NB4 (cell line): ENCODE results near the gene FAM107B.
"Not testable (repeated sequence)": the region's sequence is repeated elsewhere in the genome, so short reads cannot be mapped to it uniquely, and the experiment has no call there.

Experiments used
- DNase-seq: peaks from one replicate; pipeline ENCODE4 v3.0.0; 2010; ENCODE audit warnings: low read depth
- H3K4me3 ChIP-seq: one replicate; pipeline ENCODE4 v1.5.1; 2011; ENCODE audit warnings: mild to moderate bottlenecking, low read depth, low read length, moderate library complexity
- CTCF ChIP-seq: IDR thresholded peaks from one replicate; pipeline ENCODE4 v1.5.1; 2012; ENCODE audit warnings: low read depth, low read length
- MYC ChIP-seq: IDR thresholded peaks from 2 replicates; pipeline ENCODE4 v1.6.1; 2011; ENCODE audit warnings: low read depth, low read length
- POLR2A ChIP-seq: IDR thresholded peaks from 2 replicates; pipeline ENCODE4 v1.6.1; 2011; ENCODE audit warnings: mild to moderate bottlenecking; ENCODE audit not compliant: insufficient read length; ENCODE audit errors: extremely low read depth
- TF ChIP-seq, protein P1 (sequence below): IDR thresholded peaks from 2 replicates; pipeline ENCODE4 v1.6.1; 2011; ENCODE audit warnings: low read depth, low read length

FAM107B gene

DNA sequence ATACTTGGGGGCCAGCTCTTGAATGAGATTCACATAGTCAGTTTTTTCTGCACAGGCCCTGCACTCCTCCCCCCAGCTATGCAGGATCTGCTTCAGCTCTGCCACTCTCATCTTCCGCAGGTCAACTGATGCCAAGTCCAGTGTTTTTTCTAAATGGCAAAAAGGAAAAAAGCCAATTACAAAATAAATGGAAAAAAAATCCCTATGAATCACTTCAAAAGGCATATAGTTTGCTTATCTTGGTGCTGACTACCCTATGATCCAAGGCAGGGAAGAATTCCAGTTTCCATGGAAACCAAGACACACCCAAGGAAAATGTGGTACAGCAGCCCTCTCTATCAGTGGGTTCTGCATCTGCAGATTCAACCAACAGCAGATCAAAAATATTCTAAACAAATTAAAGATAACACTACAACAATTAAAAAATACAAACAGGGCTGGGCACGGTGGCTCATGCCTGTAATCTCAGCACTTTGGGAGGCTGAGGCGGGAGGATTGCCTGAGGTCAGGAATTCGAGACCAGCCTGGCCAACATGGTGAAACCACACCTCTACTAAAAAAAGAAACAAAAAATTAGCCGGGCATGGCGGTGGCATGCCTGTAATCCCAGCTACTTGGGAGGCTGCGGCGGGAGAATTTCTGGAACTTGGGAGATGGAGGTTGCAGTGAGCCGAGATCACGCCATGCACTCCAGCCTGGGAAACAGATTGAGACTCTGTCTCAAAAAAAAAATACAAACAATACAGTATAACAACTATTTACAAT, 45.5 kb upstream of the FAM107B start:
- DNase-seq = no peak
- H3K4me3 ChIP-seq = no peak overlapping the region

GRCh38 chr10:14816717-14817116, 42.0 kb upstream of the FAM107B start:
- H3K4me3 ChIP-seq, DNase-seq: not testable (repeated sequence)

More for the DNA sequence above, 45.5 kb upstream of the FAM107B start:
- TF ChIP-seq, protein P1, sequence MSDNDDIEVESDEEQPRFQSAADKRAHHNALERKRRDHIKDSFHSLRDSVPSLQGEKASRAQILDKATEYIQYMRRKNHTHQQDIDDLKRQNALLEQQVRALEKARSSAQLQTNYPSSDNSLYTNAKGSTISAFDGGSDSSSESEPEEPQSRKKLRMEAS = no peak
- TF ChIP-seq MYC (no peak), CTCF (no peak), POLR2A (no peak)

DNA sequence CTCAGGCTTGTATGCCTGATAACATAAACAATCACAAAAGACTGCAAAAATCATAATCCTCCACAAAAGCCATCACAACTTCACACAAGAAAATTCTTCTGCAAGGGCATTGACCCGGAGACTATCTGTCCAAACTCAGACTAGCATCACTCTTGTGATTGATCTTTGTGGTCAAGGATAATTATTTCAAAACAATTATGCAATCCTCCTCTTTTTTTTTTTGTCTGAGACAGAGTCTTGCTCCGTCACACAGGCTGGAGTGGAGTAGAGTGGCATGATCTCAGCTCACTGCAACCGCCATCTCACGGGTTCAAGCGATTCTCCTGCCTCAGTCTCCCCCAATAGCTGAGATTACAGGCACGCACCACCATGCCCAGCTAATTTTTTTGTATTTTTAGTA, 41.0 kb upstream of the FAM107B start:
- DNase-seq = no peak
- TF ChIP-seq, protein P1 = no peak
- TF ChIP-seq MYC (no peak), POLR2A (no peak), CTCF (no peak)
- H3K4me3 ChIP-seq = no peak overlapping the region

DNA sequence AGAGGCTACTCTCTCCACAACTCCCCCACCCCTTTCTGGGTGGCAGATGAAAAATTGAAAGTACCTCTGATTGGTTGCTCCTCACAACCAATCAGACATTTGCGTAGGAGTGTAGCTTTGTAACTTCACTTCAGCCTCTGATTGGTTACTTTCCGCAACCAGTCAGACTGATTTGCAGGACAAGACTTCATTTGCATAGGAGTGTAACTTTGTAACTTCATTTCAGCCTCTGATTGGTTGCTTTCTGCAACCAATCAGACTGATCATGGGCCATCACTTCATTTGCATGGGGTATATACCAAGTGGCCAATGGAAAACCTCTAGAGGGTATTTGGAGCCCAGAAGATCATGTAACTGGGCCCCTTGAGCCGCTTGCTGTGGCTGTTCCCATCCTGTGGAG, 37.6 kb upstream of the FAM107B start:
- DNase-seq = peak; percentile 5
- H3K4me3 ChIP-seq = no peak overlapping the region
- no peak for TF ChIP-seq MYC
- no peak for TF ChIP-seq CTCF
- no peak for TF ChIP-seq POLR2A
- TF ChIP-seq, protein P1 = no peak

- no peak for DNase-seq
- TF ChIP-seq, protein P1 = no peak
- TF ChIP-seq CTCF (no peak), POLR2A (no peak), MYC (no peak)
- no peak overlapping the region for H3K4me3 ChIP-seq
Observed at GRCh38 chr10:14810969-14811953, 36.6 kb upstream of the FAM107B start.

DNA sequence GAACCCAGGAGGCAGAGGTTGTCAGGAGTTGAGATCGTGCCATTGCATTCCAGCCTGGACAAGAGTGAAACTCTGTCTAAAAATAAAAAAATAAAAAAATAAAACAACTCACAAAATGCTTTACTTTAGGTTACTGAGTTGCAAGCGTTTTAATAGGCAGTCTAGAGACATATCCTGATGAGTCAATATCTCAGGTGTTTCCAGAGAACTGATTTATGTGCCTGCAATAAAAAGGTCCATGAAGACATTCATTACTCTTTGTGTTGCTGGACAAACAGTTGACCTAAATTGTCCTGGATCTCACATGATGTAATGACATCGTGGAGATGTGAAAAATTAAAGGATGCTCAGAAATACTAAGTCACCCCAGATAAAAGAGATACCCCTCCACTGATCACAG, 31.6 kb upstream of the FAM107B start:
- TF ChIP-seq MYC = no peak
- TF ChIP-seq POLR2A = no peak
- no peak overlapping the region for H3K4me3 ChIP-seq
- DNase-seq = no peak
